K562 (cell line): ENCODE data around the gene MTA2. TPM values are rescaled to one million over a fixed set of nuclear protein-coding genes. Genes with fewer than 3 reads are reported as not detected.
A peak's percentile ranks its signal among the peaks of the same experiment; 100 is the strongest.

ENCODE experiments used
- C11orf30 ChIP-seq: fragments of 450-650 bp; IDR thresholded peaks from 2 replicates; pipeline ENCODE4 v1.6.1; 2016; ENCODE audit warnings: low read depth, mild to moderate bottlenecking
- ELK1 ChIP-seq: sonication (generic); formaldehyde crosslinking; IDR thresholded peaks from 2 replicates; pipeline ENCODE4 v1.8.1; 2022; ENCODE audit warnings: missing genetic modification reagents
- FOXM1 ChIP-seq, 2 experiments: fragments of 450-650 bp in 1 of 2; sonication (generic) in 1 of 2; formaldehyde crosslinking in 1 of 2; IDR thresholded peaks; 2 replicates each; pipeline versions ENCODE4 v1.6.1 to v1.9.0; 2017 to 2022; ENCODE audit warnings: low read depth in 2 of 2, mild to moderate bottlenecking in 2 of 2, missing genetic modification reagents in 1 of 2, moderate library complexity in 1 of 2
- GATAD2A ChIP-seq: fragments of 450-650 bp; IDR thresholded peaks from 2 replicates; pipeline ENCODE4 v1.6.1; 2017
- JUND ChIP-seq, 2 experiments: IDR thresholded peaks; 2 replicates in 1 of 2; 3 replicates in 1 of 2; pipeline ENCODE4 v1.6.1; 2011; ENCODE audit warnings: borderline replicate concordance in 2 of 2, low read depth in 2 of 2, low read length in 2 of 2, improper control_type of control experiment in 1 of 2, missing biosample characterization in 1 of 2, missing genetic modification characterization in 1 of 2, missing genetic modification reagents in 1 of 2
- NFE2 ChIP-seq: IDR thresholded peaks from 2 replicates; pipeline ENCODE4 v1.6.1; 2014; ENCODE audit warnings: antibody characterized with exemption, low read depth
- PHF8 ChIP-seq: fragments of 200-600 bp; sonication (generic); IDR thresholded peaks from 2 replicates; pipeline ENCODE4 v1.6.1; 2012; ENCODE audit warnings: mixed run types, mild to moderate bottlenecking, inconsistent platforms, low read length, moderate library complexity, borderline replicate concordance
- PTBP1 ChIP-seq: fragments of 200-400 bp; formaldehyde crosslinking; IDR thresholded peaks from 2 replicates; pipeline ENCODE4 v1.6.1; 2017; ENCODE audit warnings: low read depth, low read length
- REST ChIP-seq, 2 experiments: fragments of 450-650 bp; formaldehyde crosslinking in 1 of 2; IDR thresholded peaks; 2 replicates each; pipeline versions ENCODE4 v1.4.0 to v1.6.1; 2014 to 2020; ENCODE audit warnings: mild to moderate bottlenecking in 2 of 2, borderline replicate concordance in 1 of 2, low read depth in 1 of 2
- SIX5 ChIP-seq, 2 experiments: IDR thresholded peaks; 2 replicates each; pipeline ENCODE4 v1.6.1; 2011; ENCODE audit warnings: low read length in 2 of 2, borderline replicate concordance in 1 of 2, low read depth in 1 of 2, mild to moderate bottlenecking in 1 of 2, moderate library complexity in 1 of 2; ENCODE audit not compliant: insufficient read depth in 1 of 2
- SMAD4 ChIP-seq: fragments of 250-450 bp; sonication (Bioruptor Pico); conservative IDR thresholded peaks from 2 replicates; pipeline ENCODE4 v1.8.0; 2021; ENCODE audit warnings: inconsistent platforms, mild to moderate bottlenecking, moderate library complexity
- SMC3 ChIP-seq: conservative IDR thresholded peaks from 2 replicates; pipeline ENCODE4 v1.6.1; 2011; ENCODE audit warnings: low read depth, low read length, improper control_type of control experiment; ENCODE audit not compliant: insufficient read depth
- TAL1 ChIP-seq: fragments of 450-650 bp; IDR thresholded peaks from 2 replicates; pipeline ENCODE4 v1.6.1; 2016; ENCODE audit warnings: mild to moderate bottlenecking
- TBL1XR1 ChIP-seq, 2 experiments: IDR thresholded peaks; 2 replicates each; pipeline ENCODE4 v1.6.1; 2012; ENCODE audit warnings: improper control_type of control experiment in 2 of 2, low read length in 2 of 2, mild to moderate bottlenecking in 1 of 2
- polyA plus RNA-seq, 8 experiments: library from polyadenylated mRNA; depleted of rRNA in 4 of 8; stranded (reverse) in 5 of 8; unstranded in 3 of 8; fragments of >200 nt; fragmentation: Nextera tagmentation in 2 of 8; fragmentation: Illumina TruSeq in 1 of 8; extraction: Ambion mirVana in 2 of 8; extraction: Trizol in 1 of 8; gene quantifications; 2 replicates each; pipeline versions ENCODE4 v1.2.1 to v1.2.3, GENCODE V29; 2011 to 2014; ENCODE audit warnings: inconsistent platforms in 1 of 8, missing spikeins in 1 of 8
- total RNA-seq, 7 experiments: library from RNA; depleted of rRNA in 6 of 7; stranded (reverse); fragments of >200 nt in 6 of 7; fragmentation: Illumina TruSeq in 2 of 7; extraction: Trizol in 2 of 7; gene quantifications; 2 replicates each; pipeline versions ENCODE4 v1.2.1 to v1.2.3, GENCODE V29; 2011 to 2021; ENCODE audit warnings: low replicate concordance in 1 of 7
- TF ChIP-seq, protein P1 (sequence below): fragments of 450-650 bp; IDR thresholded peaks from 2 replicates; pipeline ENCODE4 v1.6.1; 2017; ENCODE audit warnings: mild to moderate bottlenecking, moderate library complexity

MTA2 gene
- total and polyA plus RNA-seq, 9 of the 15 experiments (the other 6 are each of a cell fraction or from before 2014, with no cell fraction given) = 6.2 to 220 (median 172) TPM

GRCh38 chr11:62553080-62553838, 48.4 kb downstream of the MTA2 start (continued):
- TF ChIP-seq REST (IDR thresholded peaks at IDR 0.05; ENCODE audit: borderline replicate concordance) (no peak), REST (CRISPR knock-in tag; IDR thresholded peaks at IDR 0.05; ENCODE audit: low read depth) (no peak), TBL1XR1 (IDR thresholded peaks at IDR 0.05; ENCODE audit: low read length in 2 of 2) (peak in 1 of 2 experiments; percentile 64; a peak in 2 of 4 replicates), NFE2 (peak; percentile 14; the same call in 1 of the 2 replicates), TAL1 (no peak), SMC3 (no peak), SIX5 (IDR thresholded peaks at IDR 0.05; ENCODE audit: borderline replicate concordance in 1 of 2, insufficient read depth in 1 of 2, low read depth in 1 of 2, low read length in 2 of 2) (no peak), PHF8 (peak; percentile 47; the same call in 1 of the 2 replicates), PTBP1 (no peak), ELK1 (CRISPR knock-in tag) (no peak), C11orf30 (no peak), JUND (IDR thresholded peaks at IDR 0.05; ENCODE audit: borderline replicate concordance, low read depth, low read length) (peak; percentile 93), JUND (tag; IDR thresholded peaks at IDR 0.05; ENCODE audit: borderline replicate concordance, low read depth, low read length) (peak; percentile 70; the same call in 2 of the 3 replicates), SMAD4 (peak; percentile 41), GATAD2A (0 out of 2 replicates have a peak, but pooled peaks have one; percentile 45), FOXM1 (IDR thresholded peaks at IDR 0.05; ENCODE audit: low read depth) (peak; percentile 51), FOXM1 (CRISPR knock-in tag; IDR thresholded peaks at IDR 0.05; ENCODE audit: low read depth) (peak; percentile 58; the same call in 1 of the 2 replicates)
- TF ChIP-seq, protein P1, sequence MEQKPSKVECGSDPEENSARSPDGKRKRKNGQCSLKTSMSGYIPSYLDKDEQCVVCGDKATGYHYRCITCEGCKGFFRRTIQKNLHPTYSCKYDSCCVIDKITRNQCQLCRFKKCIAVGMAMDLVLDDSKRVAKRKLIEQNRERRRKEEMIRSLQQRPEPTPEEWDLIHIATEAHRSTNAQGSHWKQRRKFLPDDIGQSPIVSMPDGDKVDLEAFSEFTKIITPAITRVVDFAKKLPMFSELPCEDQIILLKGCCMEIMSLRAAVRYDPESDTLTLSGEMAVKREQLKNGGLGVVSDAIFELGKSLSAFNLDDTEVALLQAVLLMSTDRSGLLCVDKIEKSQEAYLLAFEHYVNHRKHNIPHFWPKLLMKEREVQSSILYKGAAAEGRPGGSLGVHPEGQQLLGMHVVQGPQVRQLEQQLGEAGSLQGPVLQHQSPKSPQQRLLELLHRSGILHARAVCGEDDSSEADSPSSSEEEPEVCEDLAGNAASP = no peak
